Stimulated activated CD8-positive, alpha-beta memory T cell treated with anti-CD3 and anti-CD28 coated beads, Interleukin-15, amount 100 ng/mL, for 48 hours (primary cell): ENCODE results near the gene CTNNA2.

Experiments
- DNase-seq, 2 donors: peaks; one replicate each; pipeline ENCODE4 v3.0.0-alpha.2; 2020; ENCODE audit warnings: low read depth in 2 of 2

The CTNNA2 gene

GRCh38 chr2:80548469-80548868 lies 1035.6 kb downstream of the CTNNA2 start:
- no peak for DNase-seq

- DNase-seq = no peak
Measured at GRCh38 chr2:80549901-80550300, 1037.0 kb downstream of the CTNNA2 start.

- DNase-seq = no peak
Measured at GRCh38 chr2:80560326-80560725, 1047.5 kb downstream of the CTNNA2 start.

- DNase-seq = no peak
Measured at GRCh38 chr2:80568011-80568410, 1055.2 kb downstream of the CTNNA2 start.

GRCh38 chr2:80573167-80573566 lies 1060.3 kb downstream of the CTNNA2 start:
- DNase-seq = no peak

GRCh38 chr2:80573950-80574349 lies 1061.1 kb downstream of the CTNNA2 start:
- no peak for DNase-seq

GRCh38 chr2:80579756-80580155 lies 1066.9 kb downstream of the CTNNA2 start:
- DNase-seq = no peak

- no peak for DNase-seq
Measured at GRCh38 chr2:80591233-80591632, 1078.4 kb downstream of the CTNNA2 start.

- no peak for DNase-seq
Measured at GRCh38 chr2:80592106-80592505, 1079.3 kb downstream of the CTNNA2 start.

GRCh38 chr2:80610108-80610507 lies 1097.3 kb downstream of the CTNNA2 start:
- DNase-seq = no peak

GRCh38 chr2:80621656-80622055 lies 1108.8 kb downstream of the CTNNA2 start:
- no peak for DNase-seq

- no peak for DNase-seq
Measured at GRCh38 chr2:80624062-80624461, 1111.2 kb downstream of the CTNNA2 start.

GRCh38 chr2:80634590-80634989 lies 1121.7 kb downstream of the CTNNA2 start:
- DNase-seq = no peak

- DNase-seq = no peak
Measured at GRCh38 chr2:80638783-80639182, 1125.9 kb downstream of the CTNNA2 start.

GRCh38 chr2:80642465-80642864 lies 1129.6 kb downstream of the CTNNA2 start:
- no peak for DNase-seq

GRCh38 chr2:80643598-80643997 lies 1130.7 kb downstream of the CTNNA2 start:
- no peak for DNase-seq

GRCh38 chr2:80651435-80651834 lies 1138.6 kb downstream of the CTNNA2 start:
- no peak for DNase-seq

- DNase-seq = no peak
Measured at GRCh38 chr2:80655265-80655664, 1142.4 kb downstream of the CTNNA2 start.

- no peak for DNase-seq
Measured at GRCh38 chr2:80670763-80671162, 1157.9 kb downstream of the CTNNA2 start.

GRCh38 chr2:80687524-80687923 lies 1174.7 kb downstream of the CTNNA2 start:
- no peak for DNase-seq

- DNase-seq = no peak
Measured at GRCh38 chr2:80689106-80689505, 1176.3 kb downstream of the CTNNA2 start.
